H1 (cell line): ENCODE data around the gene PPP1R12A. TPM values are rescaled to one million over a fixed set of nuclear protein-coding genes. Genes with fewer than 3 reads are reported as not detected.
"Not testable (repeated sequence)": the region's sequence is repeated elsewhere in the genome, so short reads cannot be mapped to it uniquely, and the experiment has no call there.

Experiments used
- CTCF ChIA-PET: fragments of 300-600 bp; sonication (Branson Sonifier 250); formaldehyde crosslinking; loops from one replicate; lab custom pipeline; 2021; ENCODE audit not compliant: partially characterized antibody; lab: Charles Lee
- POLR2A ChIA-PET: fragments of 300-600 bp; sonication (Branson Sonifier 250); formaldehyde crosslinking; loops from one replicate; lab custom pipeline; 2021; ENCODE audit warnings: inconsistent platforms; ENCODE audit not compliant: partially characterized antibody; lab: Charles Lee
- DNase-seq, 2 experiments: peaks; one replicate each; pipeline versions ENCODE4 v3.0.0 to v3.0.0-alpha.2; 2010 to 2022; ENCODE audit warnings: low spot score in 2 of 2, low read depth in 1 of 2, mixed read lengths in 1 of 2
- FAIRE-seq: peaks from 2 replicates; lab custom pipeline; 2011; peaks lifted over from hg19 to GRCh38; lab: Jason Lieb, UNC
- H2AFZ ChIP-seq: 2 replicates; pipeline ENCODE4 v1.8.1; 2012; ENCODE audit warnings: low read length, inconsistent platforms
- H2AK5ac ChIP-seq: 2 replicates; pipeline ENCODE4 v1.6.1; 2013; ENCODE audit warnings: low read depth, low read length
- H2BK120ac ChIP-seq: replicated peaks from 2 replicates; pipeline ENCODE3; 2013; ENCODE audit warnings: low read depth, low read length, inconsistent platforms
- H2BK12ac ChIP-seq: 2 replicates; pipeline ENCODE4 v1.6.1; 2013; ENCODE audit warnings: low read depth, low read length
- H2BK15ac ChIP-seq: 2 replicates; pipeline ENCODE4 v1.6.1; 2013; ENCODE audit warnings: low read length
- H2BK20ac ChIP-seq: 2 replicates; pipeline ENCODE4 v1.6.1; 2013; ENCODE audit warnings: low read length
- H2BK5ac ChIP-seq: 2 replicates; pipeline ENCODE4 v1.6.1; 2013; ENCODE audit warnings: low read depth, low read length
- H3K14ac ChIP-seq: 2 replicates; pipeline ENCODE4 v1.6.1; 2013; ENCODE audit warnings: inconsistent platforms; ENCODE audit not compliant: insufficient read length
- H3K18ac ChIP-seq: 2 replicates; pipeline ENCODE4 v1.6.1; 2013; ENCODE audit warnings: low read length; ENCODE audit errors: extremely low read depth
- H3K23ac ChIP-seq: 2 replicates; pipeline ENCODE4 v1.6.1; 2013; ENCODE audit warnings: inconsistent platforms; ENCODE audit not compliant: insufficient read length
- H3K23me2 ChIP-seq: 2 replicates; pipeline ENCODE4 v1.6.1; 2013; ENCODE audit warnings: low read depth, low read length
- H3K27ac ChIP-seq: 2 replicates; pipeline ENCODE4 v1.6.1; 2011; ENCODE audit warnings: low read depth, low read length, inconsistent platforms
- H3K27me3 ChIP-seq, 4 experiments: replicated peaks in 1 of 4; 1 replicate in 1 of 4; 2 replicates in 3 of 4; pipeline versions ENCODE4 v1.6.1 to v1.8.1; 2011 to 2013; ENCODE audit warnings: low read length in 3 of 4, mild to moderate bottlenecking in 3 of 4, inconsistent platforms in 2 of 4, mixed read lengths in 2 of 4, moderate library complexity in 1 of 4; ENCODE audit not compliant: control insufficient read depth in 3 of 4, insufficient read depth in 3 of 4; ENCODE audit errors: extremely low read depth in 1 of 4
- H3K36me3 ChIP-seq, 4 experiments: 2 replicates each; pipeline versions ENCODE4 v1.6.1 to v1.8.1; 2011 to 2013; ENCODE audit warnings: mild to moderate bottlenecking in 4 of 4, low read length in 3 of 4, moderate library complexity in 2 of 4, control low read depth in 1 of 4, inconsistent platforms in 1 of 4; ENCODE audit not compliant: insufficient read depth in 4 of 4, control insufficient read depth in 2 of 4
- H3K4ac ChIP-seq: replicated peaks from 2 replicates; pipeline ENCODE3; 2013; ENCODE audit warnings: low read length, low read depth, mixed read lengths, inconsistent platforms; ENCODE audit not compliant: insufficient read length
- H3K4me1 ChIP-seq, 4 experiments: replicated peaks in 1 of 4; 1 replicate in 1 of 4; 2 replicates in 3 of 4; pipeline versions ENCODE4 v1.6.1 to v1.8.1; 2011 to 2013; ENCODE audit warnings: low read length in 3 of 4, inconsistent platforms in 2 of 4, mixed read lengths in 1 of 4; ENCODE audit not compliant: insufficient read depth in 4 of 4, control insufficient read depth in 3 of 4
- H3K4me2 ChIP-seq, 2 experiments: 2 replicates each; pipeline versions ENCODE4 v1.6.1 to v1.8.1; 2011 to 2013; ENCODE audit warnings: low read depth in 2 of 2, low read length in 2 of 2, control low read depth in 1 of 2, inconsistent platforms in 1 of 2, mild to moderate bottlenecking in 1 of 2; ENCODE audit not compliant: insufficient read depth in 1 of 2
- H3K4me3 ChIP-seq, 4 experiments: fragments of 200-600, 300-600 bp in 1 of 4; sonication (generic), shearing (Covaris generic), sonication (Bioruptor Twin) in 1 of 4; 2 replicates each; pipeline versions ENCODE4 v1.5.1 to v1.8.1; 2011 to 2016; ENCODE audit warnings: low read length in 4 of 4, low read depth in 3 of 4, control low read depth in 2 of 4, inconsistent platforms in 2 of 4, mild to moderate bottlenecking in 2 of 4, mixed read lengths in 1 of 4, moderate library complexity in 1 of 4; ENCODE audit not compliant: insufficient read depth in 2 of 4; ENCODE audit errors: extremely low read depth in 1 of 4
- H3K56ac ChIP-seq: replicated peaks from 2 replicates; pipeline ENCODE3; 2013; ENCODE audit warnings: low read depth, mild to moderate bottlenecking, mixed read lengths, low read length, inconsistent platforms; ENCODE audit not compliant: insufficient read length
- H3K79me1 ChIP-seq: 2 replicates; pipeline ENCODE4 v1.6.1; 2013; ENCODE audit warnings: low read depth, low read length, control low read depth
- H3K79me2 ChIP-seq, 2 experiments: 2 replicates each; pipeline versions ENCODE4 v1.6.1 to v1.8.1; 2012 to 2013; ENCODE audit warnings: low read length in 2 of 2, mild to moderate bottlenecking in 2 of 2, inconsistent platforms in 1 of 2; ENCODE audit not compliant: insufficient read depth in 2 of 2, control insufficient read depth in 1 of 2
- H3K9ac ChIP-seq, 4 experiments: replicated peaks in 1 of 4; 1 replicate in 1 of 4; 2 replicates in 3 of 4; pipeline versions ENCODE4 v1.6.1 to v1.8.1; 2011 to 2013; ENCODE audit warnings: low read depth in 3 of 4, low read length in 3 of 4, control low read depth in 2 of 4, mild to moderate bottlenecking in 2 of 4, moderate library complexity in 2 of 4, inconsistent platforms in 1 of 4; ENCODE audit errors: extremely low read depth in 1 of 4
- H3K9me3 ChIP-seq, 2 experiments: 2 replicates each; pipeline versions ENCODE4 v1.6.1 to v1.8.1; 2012 to 2013; ENCODE audit warnings: mild to moderate bottlenecking in 2 of 2, moderate library complexity in 2 of 2, control low read depth in 1 of 2, inconsistent platforms in 1 of 2, low read depth in 1 of 2, low read length in 1 of 2, mixed read lengths in 1 of 2; ENCODE audit not compliant: insufficient read depth in 2 of 2
- H4K20me1 ChIP-seq, 2 experiments: replicated peaks in 1 of 2; 2 replicates each; pipeline versions ENCODE3 to v1.8.1; 2011 to 2013; ENCODE audit warnings: inconsistent platforms in 2 of 2, low read length in 2 of 2, mild to moderate bottlenecking in 1 of 2; ENCODE audit not compliant: insufficient read depth in 2 of 2, control insufficient read depth in 1 of 2
- H4K5ac ChIP-seq: 2 replicates; pipeline ENCODE4 v1.6.1; 2013; ENCODE audit warnings: low read length, low read depth, mixed read lengths, inconsistent platforms; ENCODE audit not compliant: insufficient read length
- H4K8ac ChIP-seq: 2 replicates; pipeline ENCODE4 v1.8.0; 2013; ENCODE audit warnings: mild to moderate bottlenecking, moderate library complexity, low read length, inconsistent platforms; ENCODE audit not compliant: insufficient read depth; ENCODE audit errors: extremely low read depth
- H4K91ac ChIP-seq: replicated peaks from 2 replicates; pipeline ENCODE3; 2013; ENCODE audit warnings: low read length, mixed read lengths, inconsistent platforms; ENCODE audit not compliant: insufficient read length
- WGBS, 2 experiments: shearing (Covaris generic) in 1 of 2; methylation state at CpG; one replicate each; pipeline versions ENCODE4 v1.1.6 to v1.1.7; 2013 to 2015; ENCODE audit warnings: low lambda C conversion rate in 2 of 2, mixed read lengths in 2 of 2, inconsistent platforms in 1 of 2, low coverage in 1 of 2, missing lambda C conversion rate in 1 of 2; ENCODE audit not compliant: insufficient replicate concordance in 2 of 2, insufficient coverage in 1 of 2, insufficient read length in 1 of 2; ENCODE audit errors: extremely low coverage in 1 of 2, missing lambda C conversion rate in 1 of 2; 5-methylcytosine and 5-hydroxymethylcytosine counted together
- polyA plus RNA-seq, 7 experiments: library from polyadenylated mRNA; depleted of rRNA in 3 of 7; stranded (reverse) in 5 of 7; unstranded in 2 of 7; fragments of >200 nt in 5 of 7; fragments of 200-250 nt in 2 of 7; gene quantifications; 1 replicate in 5 of 7; 2 replicates in 1 of 7; 4 replicates in 1 of 7; pipeline versions ENCODE4 v1.2.1 to v1.2.3, GENCODE V29; 2011 to 2013; ENCODE audit warnings: missing spikeins in 2 of 7, mixed read lengths in 2 of 7
- total RNA-seq: library from RNA; stranded (reverse); fragmentation: NEBNext Ultra II Directional; extraction: Animal tissue kit (Norgen Biotek cat#: 25700); gene quantifications from 2 replicates; pipeline ENCODE4 v1.2.1, GENCODE V29; 2021

PPP1R12A gene
- total and polyA plus RNA-seq, 2 of the 8 experiments (the other 6 are each of a cell fraction or from before 2014, with no cell fraction given) = 14.7 to 81.5 TPM

DNA sequence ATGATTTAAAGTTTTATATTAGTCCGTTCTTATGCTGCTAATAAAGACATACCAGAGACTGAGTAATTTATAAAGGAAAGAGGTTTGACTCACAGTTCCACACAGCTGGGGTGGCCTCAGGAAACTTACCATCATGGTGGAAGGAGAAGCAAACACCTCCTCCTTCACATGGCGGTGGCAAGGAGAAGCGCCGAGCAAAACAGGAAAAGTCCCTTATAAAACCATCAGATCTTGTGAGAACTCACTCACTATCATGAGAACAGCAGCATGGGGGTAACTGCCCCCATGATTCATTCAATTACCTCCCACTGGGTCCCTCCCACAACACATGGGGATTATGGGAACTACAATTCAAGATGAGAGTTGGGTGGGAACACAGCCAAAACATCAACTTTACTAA, 56.4 kb downstream of the PPP1R12A start:
- H3K23ac ChIP-seq, H4K8ac ChIP-seq, FAIRE-seq, H2AK5ac ChIP-seq, H2BK5ac ChIP-seq, H3K23me2 ChIP-seq, H3K4ac ChIP-seq, H2BK20ac ChIP-seq, H2BK15ac ChIP-seq, H2AFZ ChIP-seq, H3K14ac ChIP-seq, H3K9me3 ChIP-seq, H3K9ac ChIP-seq, H3K27ac ChIP-seq, H3K79me1 ChIP-seq, H4K5ac ChIP-seq, POLR2A ChIA-PET, H2BK120ac ChIP-seq, H3K56ac ChIP-seq, DNase-seq, H3K36me3 ChIP-seq, H3K4me2 ChIP-seq, H3K18ac ChIP-seq, H3K4me3 ChIP-seq, H4K20me1 ChIP-seq, H3K4me1 ChIP-seq, H3K27me3 ChIP-seq, H4K91ac ChIP-seq, H2BK12ac ChIP-seq: not testable (repeated sequence)
- CTCF ChIA-PET = interaction anchor here (0.7 kb wide), 1 partner anchor 472 kb away, joined by 4 read pairs; no protein-coding TSS in a partner anchor
- WGBS, 2 experiments = 96% methylated on average over 4 of the region's 4 CpGs; no CpG with 5 or more reads in 1 of the 2 experiments
- H3K79me2 ChIP-seq = peaks cover 0 to 86% of the 10 kb centered on the region in 2 experiments; a peak in 2 of 4 replicates
